SH-SY5Y (cell line): Measurements from ENCODE around the gene IL1RAPL2.

Experiments
- GATA2 ChIP-seq: IDR thresholded peaks from 2 replicates; pipeline ENCODE4 v1.6.1; 2011; ENCODE audit warnings: mild to moderate bottlenecking, low read depth, low read length
- GATA3 ChIP-seq: IDR thresholded peaks from 2 replicates; pipeline ENCODE4 v1.6.1; 2011; ENCODE audit warnings: low read depth, mild to moderate bottlenecking, low read length, moderate library complexity

GRCh38 chrX:105468741-105469140, 902.7 kb downstream of the IL1RAPL2 start:
- TF ChIP-seq GATA2 (no peak), GATA3 (no peak)
